ENCODE results near the gene MAPK14. TPM values are rescaled to one million over a fixed set of nuclear protein-coding genes. Genes with fewer than 3 reads are reported as not detected.

MAPK14 gene
- total RNA-seq, 1 donor from 2014 or later, result 46.2 TPM

GRCh38 chr6:36042618-36043260 is 15.1 kb downstream of the MAPK14 start:
- H3K4me3 Mint-ChIP-seq (ENCODE audit: unreplicated experiment), result no peak overlapping the region
- no peak for TF ChIP-seq CTCF (IDR thresholded peaks at IDR 0.05; ENCODE audit: partially characterized antibody, unreplicated experiment)
- H3K27me3 Mint-ChIP-seq (ENCODE audit: unreplicated experiment), result no peaks in the 10 kb centered on the region
- no peak for DNase-seq
- H3K9me3 Mint-ChIP-seq (ENCODE audit: unreplicated experiment), result no peaks in the 10 kb centered on the region
- no peaks in the 10 kb centered on the region for H3K36me3 Mint-ChIP-seq (ENCODE audit: unreplicated experiment)
- peaks cover 2% of the 10 kb centered on the region for H3K4me1 Mint-ChIP-seq (ENCODE audit: low read depth, unreplicated experiment)
- no peak overlapping the region for H3K27ac Mint-ChIP-seq (ENCODE audit: unreplicated experiment)

- DNase-seq, result no peak
- Mint-ChIP-seq H3K27ac (ENCODE audit: unreplicated experiment) (no peak overlapping the region), H3K36me3 (ENCODE audit: unreplicated experiment) (no peaks in the 10 kb centered on the region), H3K4me3 (ENCODE audit: unreplicated experiment) (no peak overlapping the region), H3K9me3 (ENCODE audit: unreplicated experiment) (no peaks in the 10 kb centered on the region), H3K27me3 (ENCODE audit: unreplicated experiment) (no peaks in the 10 kb centered on the region), H3K4me1 (ENCODE audit: low read depth, unreplicated experiment) (no peaks in the 10 kb centered on the region)
- TF ChIP-seq CTCF (IDR thresholded peaks at IDR 0.05; ENCODE audit: partially characterized antibody, unreplicated experiment), result no peak
Observed at GRCh38 chr6:36049582-36049981, 22.0 kb downstream of the MAPK14 start.

GRCh38 chr6:36050305-36050704 is 22.7 kb downstream of the MAPK14 start:
- no peak for TF ChIP-seq CTCF (IDR thresholded peaks at IDR 0.05; ENCODE audit: partially characterized antibody, unreplicated experiment)
- Mint-ChIP-seq H3K27ac (ENCODE audit: unreplicated experiment) (no peak overlapping the region), H3K4me3 (ENCODE audit: unreplicated experiment) (no peak overlapping the region), H3K4me1 (ENCODE audit: low read depth, unreplicated experiment) (peaks cover 5% of the 10 kb centered on the region), H3K9me3 (ENCODE audit: unreplicated experiment) (no peaks in the 10 kb centered on the region), H3K27me3 (ENCODE audit: unreplicated experiment) (no peaks in the 10 kb centered on the region), H3K36me3 (ENCODE audit: unreplicated experiment) (no peaks in the 10 kb centered on the region)
- no peak for DNase-seq

GRCh38 chr6:36050947-36051710 is 23.5 kb downstream of the MAPK14 start:
- Mint-ChIP-seq H3K27ac (ENCODE audit: unreplicated experiment) (no peak overlapping the region), H3K4me3 (ENCODE audit: unreplicated experiment) (no peak overlapping the region), H3K36me3 (ENCODE audit: unreplicated experiment) (no peaks in the 10 kb centered on the region), H3K9me3 (ENCODE audit: unreplicated experiment) (no peaks in the 10 kb centered on the region), H3K4me1 (ENCODE audit: low read depth, unreplicated experiment) (peaks cover 5% of the 10 kb centered on the region), H3K27me3 (ENCODE audit: unreplicated experiment) (no peaks in the 10 kb centered on the region)
- TF ChIP-seq CTCF (IDR thresholded peaks at IDR 0.05; ENCODE audit: partially characterized antibody, unreplicated experiment), result no peak
- no peak for DNase-seq

- Mint-ChIP-seq H3K27me3 (ENCODE audit: unreplicated experiment) (no peaks in the 10 kb centered on the region), H3K9me3 (ENCODE audit: unreplicated experiment) (no peaks in the 10 kb centered on the region), H3K4me1 (ENCODE audit: low read depth, unreplicated experiment) (peaks cover 5% of the 10 kb centered on the region), H3K27ac (ENCODE audit: unreplicated experiment) (no peak overlapping the region), H3K36me3 (ENCODE audit: unreplicated experiment) (no peaks in the 10 kb centered on the region), H3K4me3 (ENCODE audit: unreplicated experiment) (no peak overlapping the region)
- no peak for DNase-seq
- no peak for TF ChIP-seq CTCF (IDR thresholded peaks at IDR 0.05; ENCODE audit: partially characterized antibody, unreplicated experiment)
Observed at GRCh38 chr6:36052097-36052496, 24.5 kb downstream of the MAPK14 start.

Data from glutamatergic neuron (in vitro differentiated cells).